ENCODE measurements around the gene PLOD1. TPM values are rescaled to one million over a fixed set of nuclear protein-coding genes. Genes with fewer than 3 reads are reported as not detected.

PLOD1 gene
- total and polyA plus RNA-seq, 12 donors: 27.3 to 102 (median 48.5) TPM

- intact Hi-C loops (cut with DNase I): loop anchor here in 3 of 10 donors (1.0 to 5.0 kb wide), 4 partner anchors 43 to 73 kb away; no protein-coding TSS in a partner anchor
- 1% methylated on average over 12 of the region's 12 CpGs for WGBS, 2 donors
- Histone ChIP-seq H3K4me1 (peaks cover 14 to 72% (median 63%) of the 10 kb centered on the region in 9 donors), H3K27ac (peak overlapping the region; percentile 92 to 100 (median 98)), H3K36me3 (peaks cover 0 to 53% (median 20%) of the 10 kb centered on the region in 9 donors), H3K27me3 (no peaks in the 10 kb centered on the region), H3K9me3 (no peaks in the 10 kb centered on the region), H3K4me3 (peak overlapping the region; percentile 64 to 99 (median 84))
- DNase-seq: no peak
- ATAC-seq: no peak
- TF ChIP-seq CTCF (IDR thresholded peaks at IDR 0.05): no peak
These were observed 46.1 kb downstream of the PLOD1 start for GRCh38 chr1:11980676-11980972.

- intact Hi-C loops (cut with DNase I): loop anchor here in 2 of 10 donors (5.0 kb wide), 3 partner anchors 44 to 74 kb away; no protein-coding TSS in a partner anchor
- Histone ChIP-seq H3K4me3 (peak overlapping the region; percentile 64 to 99 (median 84)), H3K27me3 (no peaks in the 10 kb centered on the region)
These were observed 47.0 kb downstream of the PLOD1 start for GRCh38 chr1:11981378-11982009.

GRCh38 chr1:11982010-11982392 is 47.5 kb downstream of the PLOD1 start:
- Histone ChIP-seq H3K36me3 (peaks cover 0 to 57% (median 33%) of the 10 kb centered on the region in 9 donors), H3K4me1 (peaks cover 17 to 84% (median 76%) of the 10 kb centered on the region in 9 donors), H3K9me3 (no peaks in the 10 kb centered on the region), H3K4me3 (peak overlapping the region in 5 of 10 donors; percentile 79 to 99 (median 89)), H3K27ac (peak overlapping the region in 9 of 10 donors; percentile 8 to 100 (median 98)), H3K27me3 (no peaks in the 10 kb centered on the region)
- intact Hi-C loops (cut with DNase I): loop anchor here in 2 of 10 donors (5.0 kb wide), 3 partner anchors 45 to 75 kb away; no protein-coding TSS in a partner anchor
- ATAC-seq: no peak
- 40 to 61% methylated on average over 3 of the region's 3 CpGs for WGBS, 2 donors
- peak in 5 of 9 donors; percentile 7 to 58 (median 46) for TF ChIP-seq CTCF (IDR thresholded peaks at IDR 0.05)
- DNase-seq: no peak

More at GRCh38 chr1:11981378-11982009, 47.0 kb downstream of the PLOD1 start:
- ATAC-seq (no peak), DNase-seq (no peak)
- H3K27ac ChIP-seq: peak overlapping the region in 9 of 10 donors; percentile 93 to 100 (median 98)
- WGBS, 2 donors: 77 to 86% methylated on average over 13 of the region's 13 CpGs
- H3K4me1 ChIP-seq: peaks cover 15 to 80% (median 71%) of the 10 kb centered on the region in 9 donors
- no peak for TF ChIP-seq CTCF (IDR thresholded peaks at IDR 0.05)
- peaks cover 0 to 56% (median 28%) of the 10 kb centered on the region in 9 donors for H3K36me3 ChIP-seq
- H3K9me3 ChIP-seq: no peaks in the 10 kb centered on the region

GRCh38 chr1:11984121-11984520 is 49.6 kb downstream of the PLOD1 start:
- no peak for TF ChIP-seq CTCF (IDR thresholded peaks at IDR 0.05)
- H3K9me3 ChIP-seq: no peaks in the 10 kb centered on the region
- H3K27ac ChIP-seq: peak overlapping the region; percentile 11 to 100 (median 98)
- 58 to 74% methylated on average over 5 of the region's 5 CpGs for WGBS, 2 donors
- DNase-seq (no peak), ATAC-seq (no peak)
- peaks cover 0 to 74% (median 42%) of the 10 kb centered on the region in 9 donors for H3K36me3 ChIP-seq
- no peaks in the 10 kb centered on the region for H3K27me3 ChIP-seq
- peaks cover 15 to 88% (median 78%) of the 10 kb centered on the region in 9 donors for H3K4me1 ChIP-seq
- H3K4me3 ChIP-seq: peak overlapping the region in 5 of 10 donors; percentile 1 to 17 (median 8)
- intact Hi-C loops (cut with DNase I): loop anchor here in 2 of 10 donors (5.0 kb wide), 3 partner anchors 47 to 77 kb away; no protein-coding TSS in a partner anchor
